Measurements from ENCODE around the gene MRPL48.

MRPL48 gene

GRCh38 chr11:73752216-73752867 is 35.3 kb upstream of the MRPL48 start:
- Histone ChIP-seq H3K9me3 (ENCODE audit: insufficient read depth, low read length) (no peaks in the 10 kb centered on the region), H3K9ac (ENCODE audit: insufficient read length, low read depth) (no peak overlapping the region), H3K27me3 (ENCODE audit: insufficient read depth, insufficient read length) (no peaks in the 10 kb centered on the region), H3K4me1 (ENCODE audit: insufficient read depth, insufficient read length) (no peaks in the 10 kb centered on the region), H3K36me3 (ENCODE audit: insufficient read depth, insufficient read length, low read length) (peaks cover 2% of the 10 kb centered on the region), H3K4me3 (ENCODE audit: insufficient read length, low read depth) (no peak overlapping the region)
- TF ChIP-seq YY1 (IDR thresholded peaks at IDR 0.05; ENCODE audit: insufficient read depth, insufficient read length): no peak
- TF ChIP-seq ZNF274 (IDR thresholded peaks at IDR 0.05; ENCODE audit: low read depth, low read length): no peak
- no peak for TF ChIP-seq SUZ12 (IDR thresholded peaks at IDR 0.05; ENCODE audit: extremely low read depth, insufficient read depth, insufficient read length)
- DNase-seq (ENCODE audit: low read depth, low spot score): no peak

- TF ChIP-seq YY1 (IDR thresholded peaks at IDR 0.05; ENCODE audit: insufficient read depth, insufficient read length): no peak
- TF ChIP-seq ZNF274 (IDR thresholded peaks at IDR 0.05; ENCODE audit: low read depth, low read length): no peak
- TF ChIP-seq SUZ12 (IDR thresholded peaks at IDR 0.05; ENCODE audit: extremely low read depth, insufficient read depth, insufficient read length): no peak
- Histone ChIP-seq H3K9me3 (ENCODE audit: insufficient read depth, low read length) (no peaks in the 10 kb centered on the region), H3K27me3 (ENCODE audit: insufficient read depth, insufficient read length) (no peaks in the 10 kb centered on the region), H3K36me3 (ENCODE audit: insufficient read depth, insufficient read length, low read length) (peaks cover 2% of the 10 kb centered on the region), H3K9ac (ENCODE audit: insufficient read length, low read depth) (no peak overlapping the region), H3K4me1 (ENCODE audit: insufficient read depth, insufficient read length) (no peaks in the 10 kb centered on the region), H3K4me3 (ENCODE audit: insufficient read length, low read depth) (no peak overlapping the region)
- no peak for DNase-seq (ENCODE audit: low read depth, low spot score)
Observed at GRCh38 chr11:73752903-73753302, 34.8 kb upstream of the MRPL48 start.

- no peaks in the 10 kb centered on the region for H3K4me1 ChIP-seq (ENCODE audit: insufficient read depth, insufficient read length)
Observed at GRCh38 chr11:73753938-73754337, 33.7 kb upstream of the MRPL48 start.

GRCh38 chr11:73755670-73756069 is 32.0 kb upstream of the MRPL48 start:
- no peaks in the 10 kb centered on the region for H3K9me3 ChIP-seq (ENCODE audit: insufficient read depth, low read length)
- TF ChIP-seq SUZ12 (IDR thresholded peaks at IDR 0.05; ENCODE audit: extremely low read depth, insufficient read depth, insufficient read length) (no peak), YY1 (IDR thresholded peaks at IDR 0.05; ENCODE audit: insufficient read depth, insufficient read length) (no peak), ZNF274 (IDR thresholded peaks at IDR 0.05; ENCODE audit: low read depth, low read length) (no peak)
- no peaks in the 10 kb centered on the region for H3K27me3 ChIP-seq (ENCODE audit: insufficient read depth, insufficient read length)
- H3K4me1 ChIP-seq (ENCODE audit: insufficient read depth, insufficient read length): no peaks in the 10 kb centered on the region
- no peak for DNase-seq (ENCODE audit: low read depth, low spot score)
- no peak overlapping the region for H3K9ac ChIP-seq (ENCODE audit: insufficient read length, low read depth)
- H3K36me3 ChIP-seq (ENCODE audit: insufficient read depth, insufficient read length, low read length): peaks cover 2% of the 10 kb centered on the region
- H3K4me3 ChIP-seq (ENCODE audit: insufficient read length, low read depth): no peak overlapping the region

More at GRCh38 chr11:73753938-73754337, 33.7 kb upstream of the MRPL48 start:
- H3K4me3 ChIP-seq (ENCODE audit: insufficient read length, low read depth): no peak overlapping the region
- H3K9ac ChIP-seq (ENCODE audit: insufficient read length, low read depth): no peak overlapping the region
- peaks cover 2% of the 10 kb centered on the region for H3K36me3 ChIP-seq (ENCODE audit: insufficient read depth, insufficient read length, low read length)
- no peaks in the 10 kb centered on the region for H3K27me3 ChIP-seq (ENCODE audit: insufficient read depth, insufficient read length)
- TF ChIP-seq ZNF274 (IDR thresholded peaks at IDR 0.05; ENCODE audit: low read depth, low read length) (no peak), SUZ12 (IDR thresholded peaks at IDR 0.05; ENCODE audit: extremely low read depth, insufficient read depth, insufficient read length) (no peak), YY1 (IDR thresholded peaks at IDR 0.05; ENCODE audit: insufficient read depth, insufficient read length) (no peak)
- no peak for DNase-seq (ENCODE audit: low read depth, low spot score)
- no peaks in the 10 kb centered on the region for H3K9me3 ChIP-seq (ENCODE audit: insufficient read depth, low read length)

GRCh38 chr11:73757598-73757997 is 30.1 kb upstream of the MRPL48 start:
- no peak for TF ChIP-seq YY1 (IDR thresholded peaks at IDR 0.05; ENCODE audit: insufficient read depth, insufficient read length)
- no peak for TF ChIP-seq SUZ12 (IDR thresholded peaks at IDR 0.05; ENCODE audit: extremely low read depth, insufficient read depth, insufficient read length)
- TF ChIP-seq ZNF274 (IDR thresholded peaks at IDR 0.05; ENCODE audit: low read depth, low read length): no peak
- Histone ChIP-seq H3K4me1 (ENCODE audit: insufficient read depth, insufficient read length) (no peaks in the 10 kb centered on the region), H3K9me3 (ENCODE audit: insufficient read depth, low read length) (no peaks in the 10 kb centered on the region), H3K27me3 (ENCODE audit: insufficient read depth, insufficient read length) (no peaks in the 10 kb centered on the region), H3K36me3 (ENCODE audit: insufficient read depth, insufficient read length, low read length) (peaks cover 2% of the 10 kb centered on the region), H3K9ac (ENCODE audit: insufficient read length, low read depth) (no peak overlapping the region), H3K4me3 (ENCODE audit: insufficient read length, low read depth) (no peak overlapping the region)
- no peak for DNase-seq (ENCODE audit: low read depth, low spot score)

- H3K4me3 ChIP-seq (ENCODE audit: insufficient read length, low read depth): peak overlapping the region; percentile 2
- peaks cover 2% of the 10 kb centered on the region for H3K36me3 ChIP-seq (ENCODE audit: insufficient read depth, insufficient read length, low read length)
- no peaks in the 10 kb centered on the region for H3K27me3 ChIP-seq (ENCODE audit: insufficient read depth, insufficient read length)
- no peak for TF ChIP-seq ZNF274 (IDR thresholded peaks at IDR 0.05; ENCODE audit: low read depth, low read length)
- no peak for TF ChIP-seq YY1 (IDR thresholded peaks at IDR 0.05; ENCODE audit: insufficient read depth, insufficient read length)
- no peak for TF ChIP-seq SUZ12 (IDR thresholded peaks at IDR 0.05; ENCODE audit: extremely low read depth, insufficient read depth, insufficient read length)
- H3K9ac ChIP-seq (ENCODE audit: insufficient read length, low read depth): no peak overlapping the region
- H3K4me1 ChIP-seq (ENCODE audit: insufficient read depth, insufficient read length): no peaks in the 10 kb centered on the region
- no peak for DNase-seq (ENCODE audit: low read depth, low spot score)
- no peaks in the 10 kb centered on the region for H3K9me3 ChIP-seq (ENCODE audit: insufficient read depth, low read length)
Observed at GRCh38 chr11:73758451-73758850, 29.2 kb upstream of the MRPL48 start.

- no peaks in the 10 kb centered on the region for H3K36me3 ChIP-seq (ENCODE audit: insufficient read depth, insufficient read length, low read length)
Observed at GRCh38 chr11:73759610-73760134, 28.0 kb upstream of the MRPL48 start.

More at GRCh38 chr11:73759610-73760134, 28.0 kb upstream of the MRPL48 start:
- DNase-seq (ENCODE audit: low read depth, low spot score): no peak
- H3K4me1 ChIP-seq (ENCODE audit: insufficient read depth, insufficient read length): no peaks in the 10 kb centered on the region
- peak overlapping the region; percentile 92 for H3K4me3 ChIP-seq (ENCODE audit: insufficient read length, low read depth)
- H3K9me3 ChIP-seq (ENCODE audit: insufficient read depth, low read length): no peaks in the 10 kb centered on the region
- H3K27me3 ChIP-seq (ENCODE audit: insufficient read depth, insufficient read length): no peaks in the 10 kb centered on the region
- TF ChIP-seq ZNF274 (IDR thresholded peaks at IDR 0.05; ENCODE audit: low read depth, low read length) (no peak), SUZ12 (IDR thresholded peaks at IDR 0.05; ENCODE audit: extremely low read depth, insufficient read depth, insufficient read length) (no peak), YY1 (IDR thresholded peaks at IDR 0.05; ENCODE audit: insufficient read depth, insufficient read length) (no peak)
- H3K9ac ChIP-seq (ENCODE audit: insufficient read length, low read depth): peak overlapping the region; percentile 97

Measured in NT2/D1 (cell line).